Heart right ventricle (tissue), 16 donors: ENCODE data around the gene BPIFB6. TPM values are rescaled to one million over a fixed set of nuclear protein-coding genes. Genes with fewer than 3 reads are reported as not detected.

ENCODE experiments used
- ATAC-seq, 8 donors: fragments of 200-7000 bp; cut with Tn5 transposase; one replicate each; pipeline ENCODE4 v1.9.1; 2020; ENCODE audit warnings: mild to moderate bottlenecking in 8 of 8, moderate library complexity in 8 of 8, moderate number of reproducible peaks in 1 of 8
- DNase-seq, 2 donors: peaks; one replicate each; pipeline ENCODE4 v3.0.0-alpha.2; 2020
- H3K27ac ChIP-seq, 10 donors: fragments of 200-600 bp; sonication (generic) in 2 of 10; one replicate each; pipeline versions ENCODE4 v1.5.0 to v1.8.0; 2020 to 2022; ENCODE audit warnings: mild to moderate bottlenecking in 3 of 10
- H3K27me3 ChIP-seq, 7 donors: fragments of 200-600 bp; one replicate each; pipeline ENCODE4 v1.8.0; 2021 to 2022; ENCODE audit warnings: mild to moderate bottlenecking in 2 of 7
- H3K36me3 ChIP-seq, 9 donors: fragments of 200-600 bp; sonication (generic) in 1 of 9; one replicate each; pipeline versions ENCODE4 v1.5.0 to v1.8.0; 2020 to 2022; ENCODE audit warnings: mild to moderate bottlenecking in 2 of 9
- H3K4me1 ChIP-seq, 9 donors: fragments of 200-600 bp; sonication (generic) in 1 of 9; one replicate each; pipeline versions ENCODE4 v1.5.0 to v1.8.0; 2020 to 2022; ENCODE audit warnings: mild to moderate bottlenecking in 4 of 9
- H3K4me3 ChIP-seq, 10 donors: fragments of 200-600 bp; sonication (generic) in 2 of 10; one replicate each; pipeline versions ENCODE4 v1.5.0 to v1.8.0; 2020 to 2022; ENCODE audit warnings: mild to moderate bottlenecking in 7 of 10, moderate library complexity in 2 of 10
- H3K9me3 ChIP-seq, 11 donors: fragments of 200-600 bp in 10 of 11; sonication (generic) in 2 of 11; one replicate each; pipeline versions ENCODE4 v1.5.0 to v1.8.0; 2013 to 2022; ENCODE audit warnings: mild to moderate bottlenecking in 2 of 11, control low read depth in 1 of 11, moderate library complexity in 1 of 11
- CTCF ChIP-seq, 9 donors: fragments of 200-600 bp; sonication (generic) in 2 of 9; IDR thresholded peaks; one replicate each; pipeline versions ENCODE4 v1.5.0 to v1.8.0; 2021 to 2022; ENCODE audit warnings: antibody characterized with exemption in 9 of 9, mild to moderate bottlenecking in 5 of 9, moderate library complexity in 1 of 9
- WGBS, 2 donors: extraction: QIAGEN DNeasy Blood & Tissue Kit; methylation state at CpG; one replicate each; pipeline ENCODE4 v1.1.7; 2013; ENCODE audit warnings: inconsistent platforms in 1 of 2; 5-methylcytosine and 5-hydroxymethylcytosine counted together
- intact Hi-C, 10 donors: fragments of 100-400 bp; cut with DNase I; formaldehyde crosslinking; loops; one replicate each; pipeline versions ENCODE4 v1.11.1 to v1.14.2; 2022
- polyA plus RNA-seq, 2 donors: library from polyadenylated mRNA; stranded (reverse); fragments of 200-250 nt; gene quantifications; one replicate each; pipeline ENCODE4 v1.2.3, GENCODE V29; 2013
- total RNA-seq, 10 donors: library from RNA; stranded (reverse); fragmentation: NEBNext Ultra II Directional in 3 of 10; extraction: Animal tissue kit (Norgen Biotek cat#: 25700) in 3 of 10; gene quantifications; one replicate each; pipeline versions ENCODE4 v1.2.1 to v1.2.4, GENCODE V29; 2021 to 2023
- donor health status: Arrhythmogenic right ventricular cardiomyopathy.
- donor health status: ischemic (EF 13 %, LVEDD 7.1; RV severe dilation, severe dysfunction).
- donor health status: healthy with polysubstance abuse.
- donor health status: DM: no; HTN: yes; CAD: no.
- donor health status: DM: no; HTN: no; CAD: no.
- donor health status: ischemic (EF 25% LVEDD 6.9; RV normal size, moderate dysfunction).
- donor health status: ischemic (EF 25% LVEDD 5.7; RV mildly dilated, moderate dysfunction).
- donor health status: healthy.
- donor health status: DM: yes; HTN: yes; CAD: no.
- donor health status: Ischemic cardiomyopathy.
- donor health status: ischemic (EF 35%, LVEDD 5.7; RV mildly dilated, moderate dysfunction).
- donor health status: nonischemic (EF 11% LVEDD 7.7; RV severe dilation, severe dysfunction).
- donor health status: DM: yes; HTN: yes; CAD: no.
- donor health status: PGD.
- donor health status: ischemic (EF 29% LVEDD 5.4; RV normal size, mild dysfunction).
- donor health status: nonischemic (EF 23%, LVEDD 6.1; RV moderate dilation, normal function).

BPIFB6 gene
- total and polyA plus RNA-seq, 12 donors = not detected

GRCh38 chr20:33070111-33071053 is 38.9 kb downstream of the BPIFB6 start:
- H3K4me3 ChIP-seq = no peak overlapping the region
- H3K27me3 ChIP-seq = peaks cover 0 to 7% (median 6%) of the 10 kb centered on the region in 7 donors
- no peak overlapping the region for H3K27ac ChIP-seq
- ATAC-seq (no peak), DNase-seq (no peak)
- TF ChIP-seq CTCF (IDR thresholded peaks at IDR 0.05) = no peak
- intact Hi-C loops = no loop called here
- H3K36me3 ChIP-seq = no peaks in the 10 kb centered on the region
- peaks cover 0 to 6% (median 0%) of the 10 kb centered on the region in 11 donors for H3K9me3 ChIP-seq
- no peaks in the 10 kb centered on the region for H3K4me1 ChIP-seq
- 77% methylated on average over 19 of the region's 19 CpGs for WGBS, 2 donors

GRCh38 chr20:33071198-33071597 is 39.8 kb downstream of the BPIFB6 start:
- WGBS, 2 donors = 90 to 93% methylated on average over 5 of the region's 5 CpGs
- Histone ChIP-seq H3K9me3 (peaks cover 0 to 6% (median 0%) of the 10 kb centered on the region in 11 donors), H3K4me3 (no peak overlapping the region), H3K27ac (no peak overlapping the region), H3K4me1 (no peaks in the 10 kb centered on the region), H3K36me3 (no peaks in the 10 kb centered on the region), H3K27me3 (peaks cover 0 to 15% (median 10%) of the 10 kb centered on the region in 7 donors)
- ATAC-seq = no peak
- TF ChIP-seq CTCF (IDR thresholded peaks at IDR 0.05) = no peak
- DNase-seq = no peak
- intact Hi-C loops = no loop called here

DNA sequence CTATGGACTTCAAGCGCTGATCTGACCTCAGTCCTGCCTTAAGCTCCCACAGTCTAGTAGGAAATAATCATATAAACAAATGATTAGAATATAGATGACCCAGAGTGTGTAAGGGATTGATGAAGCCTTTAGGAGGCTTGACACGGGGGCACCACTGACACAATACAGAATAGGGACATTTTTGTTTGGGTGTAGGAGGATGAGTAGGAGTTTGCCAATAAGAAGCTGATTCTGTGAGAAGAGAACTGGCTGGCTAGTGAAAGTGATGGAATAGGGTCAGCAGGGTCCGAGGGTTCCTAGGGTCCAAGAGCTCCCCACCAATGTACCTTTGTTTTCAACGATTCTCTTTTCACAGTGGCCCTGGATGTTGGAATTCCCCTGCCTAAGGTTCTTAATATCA is 40.9 kb downstream of the BPIFB6 start:
- TF ChIP-seq CTCF (IDR thresholded peaks at IDR 0.05) = no peak
- intact Hi-C loops = no loop called here
- Histone ChIP-seq H3K27ac (no peak overlapping the region), H3K9me3 (peaks cover 0 to 6% (median 0%) of the 10 kb centered on the region in 11 donors), H3K4me1 (no peaks in the 10 kb centered on the region), H3K27me3 (peaks cover 0 to 23% (median 15%) of the 10 kb centered on the region in 7 donors), H3K36me3 (no peaks in the 10 kb centered on the region), H3K4me3 (no peak overlapping the region)
- WGBS, 2 donors = 85 to 86% methylated on average over 4 of the region's 4 CpGs
- ATAC-seq = no peak
- no peak for DNase-seq

DNA sequence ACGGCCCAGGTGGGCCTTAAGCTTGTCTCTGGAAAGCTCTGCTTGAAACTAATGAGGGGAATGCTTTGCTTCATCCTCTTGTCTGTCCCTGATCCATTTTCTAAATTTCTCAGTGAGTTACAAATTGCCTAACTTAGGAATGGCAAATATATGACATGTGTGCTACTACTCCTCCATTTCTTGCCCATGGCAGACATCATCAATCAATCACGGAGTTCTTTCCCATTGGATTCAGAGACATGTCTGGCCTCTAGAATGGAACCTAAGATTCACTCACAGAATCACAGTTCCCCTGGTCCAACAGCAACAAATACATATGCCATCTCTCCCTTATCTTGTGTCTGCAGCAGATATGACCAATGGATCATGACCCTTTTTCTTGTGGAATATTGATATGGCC is 41.4 kb downstream of the BPIFB6 start:
- H3K9me3 ChIP-seq = peaks cover 0 to 6% (median 0%) of the 10 kb centered on the region in 11 donors
- no peak for ATAC-seq
- no peak for DNase-seq
- no peak overlapping the region for H3K27ac ChIP-seq
- TF ChIP-seq CTCF (IDR thresholded peaks at IDR 0.05) = no peak
- H3K4me1 ChIP-seq = no peaks in the 10 kb centered on the region
- H3K36me3 ChIP-seq = no peaks in the 10 kb centered on the region
- intact Hi-C loops = no loop called here
- H3K27me3 ChIP-seq = peaks cover 0 to 27% (median 15%) of the 10 kb centered on the region in 7 donors
- H3K4me3 ChIP-seq = no peak overlapping the region
- WGBS, 2 donors = 79 to 86% methylated on average over 2 of the region's 2 CpGs
